ENCODE results near the gene TBC1D10A.

TBC1D10A gene

DNA sequence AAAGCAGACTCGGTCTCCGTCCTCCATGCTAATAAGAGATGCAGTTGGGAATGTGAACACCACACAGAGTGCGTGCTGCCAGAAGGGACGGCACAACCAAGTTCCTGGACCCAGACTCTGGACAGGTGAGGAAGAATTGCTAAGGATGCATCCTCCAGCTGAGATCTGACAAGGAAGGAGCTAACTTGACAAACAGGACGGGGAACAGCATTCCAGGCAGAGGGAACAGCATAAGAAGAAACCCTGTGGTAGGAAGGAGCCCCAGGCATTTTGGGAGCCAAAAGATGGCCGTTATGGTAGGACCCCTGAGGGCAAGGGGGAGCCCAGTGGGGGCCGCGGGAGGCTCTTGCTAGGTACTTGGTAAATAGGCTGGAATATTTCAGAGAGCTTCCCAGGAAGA, 66.1 kb downstream of the TBC1D10A start:
- H3K27me3 Mint-ChIP-seq = peaks cover 14% of the 10 kb centered on the region
- no peak overlapping the region for H3K27ac Mint-ChIP-seq
- no peak for ATAC-seq (ENCODE audit: low read depth)
- no peak overlapping the region for H3K4me3 Mint-ChIP-seq
- no peaks in the 10 kb centered on the region for H3K36me3 Mint-ChIP-seq
- no peaks in the 10 kb centered on the region for H3K9me3 Mint-ChIP-seq
- no peak for DNase-seq (ENCODE audit: low spot score in 2 of 2)
- H3K4me1 Mint-ChIP-seq = peaks cover 13% of the 10 kb centered on the region

DNA sequence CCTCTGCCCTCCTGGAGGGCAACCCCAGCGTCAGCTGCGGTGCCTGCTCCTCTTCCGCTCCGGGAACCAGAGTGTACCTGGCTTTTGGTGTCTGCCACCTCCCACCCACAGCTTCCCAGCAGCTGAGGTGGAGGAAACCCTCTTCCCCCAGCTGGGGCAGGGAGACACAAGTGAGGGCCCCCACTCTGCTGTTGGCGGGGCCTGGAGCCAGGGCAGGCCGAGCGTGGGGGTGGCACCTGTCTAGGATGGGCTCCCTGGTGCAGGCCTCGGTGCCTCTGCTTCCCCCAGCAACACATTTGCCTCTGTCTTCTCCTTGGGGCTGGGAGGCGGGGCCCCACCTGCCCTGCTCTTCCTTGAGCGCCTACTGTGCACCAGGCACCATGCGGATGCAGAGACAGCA, 66.5 kb downstream of the TBC1D10A start:
- no peak for DNase-seq (ENCODE audit: low spot score in 2 of 2)
- Mint-ChIP-seq H3K36me3 (no peaks in the 10 kb centered on the region), H3K9me3 (no peaks in the 10 kb centered on the region), H3K4me1 (peaks cover 11% of the 10 kb centered on the region), H3K4me3 (no peak overlapping the region), H3K27me3 (peaks cover 14% of the 10 kb centered on the region), H3K27ac (no peak overlapping the region)
- no peak for ATAC-seq (ENCODE audit: low read depth)

DNA sequence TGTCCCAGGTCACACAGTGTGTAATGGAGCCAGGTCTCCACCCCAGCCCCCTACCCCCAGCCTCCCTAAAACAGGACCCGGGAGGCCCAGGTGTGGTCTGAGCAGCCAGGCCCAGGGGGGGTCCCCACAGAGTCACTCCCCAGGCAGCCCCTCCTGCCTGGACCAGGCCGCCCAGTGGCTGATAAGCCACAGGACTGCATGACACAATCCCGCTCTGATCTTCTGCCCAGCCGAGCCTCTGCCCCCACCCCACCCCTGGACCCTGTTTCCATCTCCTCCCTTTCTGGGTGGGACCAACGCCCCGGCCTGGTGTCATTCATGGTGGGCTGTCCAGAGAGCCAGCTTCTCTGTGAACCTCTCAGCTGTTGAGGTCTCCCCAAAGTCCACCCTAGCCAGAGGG, 72.4 kb downstream of the TBC1D10A start:
- peaks cover 13% of the 10 kb centered on the region for H3K4me1 Mint-ChIP-seq
- no peak for ATAC-seq (ENCODE audit: low read depth)
- H3K4me3 Mint-ChIP-seq = no peak overlapping the region

DNA sequence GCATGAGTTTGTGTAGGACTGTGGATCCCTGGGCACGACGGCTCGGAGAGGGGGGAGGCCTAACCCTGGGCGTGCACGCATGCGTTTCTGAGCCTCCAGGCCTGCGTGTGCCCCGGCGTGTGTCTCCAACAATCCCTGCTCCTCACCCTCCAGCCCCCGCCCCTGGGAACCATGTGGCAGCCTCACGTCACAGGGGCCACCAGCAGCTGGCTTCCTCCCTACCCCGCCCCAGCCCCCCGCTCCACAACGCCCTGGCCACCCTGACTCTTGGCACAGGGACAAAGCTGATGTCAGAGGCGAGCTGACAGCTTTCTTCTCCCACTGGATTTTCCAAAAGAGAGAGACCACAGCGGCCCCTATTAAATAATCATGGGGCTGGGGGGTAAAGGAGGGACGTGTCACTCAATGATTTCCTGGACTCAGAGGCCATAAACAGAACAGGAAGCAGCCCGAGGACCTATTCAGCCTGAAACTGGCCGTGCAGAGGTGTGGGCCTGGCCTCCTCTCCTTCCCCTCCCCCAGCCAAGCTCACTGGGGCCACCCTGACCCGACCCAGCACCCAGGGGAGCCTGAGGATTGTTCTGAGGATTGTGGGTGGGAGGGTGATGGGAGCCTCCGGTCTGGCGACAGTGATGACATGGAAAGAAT, 73.4 kb downstream of the TBC1D10A start:
- no peak overlapping the region for H3K27ac Mint-ChIP-seq

More for the DNA sequence above, 72.4 kb downstream of the TBC1D10A start:
- Mint-ChIP-seq H3K9me3 (no peaks in the 10 kb centered on the region), H3K27ac (no peak overlapping the region), H3K36me3 (no peaks in the 10 kb centered on the region), H3K27me3 (peaks cover 6% of the 10 kb centered on the region)
- DNase-seq (ENCODE audit: low spot score in 2 of 2) = no peak

DNA sequence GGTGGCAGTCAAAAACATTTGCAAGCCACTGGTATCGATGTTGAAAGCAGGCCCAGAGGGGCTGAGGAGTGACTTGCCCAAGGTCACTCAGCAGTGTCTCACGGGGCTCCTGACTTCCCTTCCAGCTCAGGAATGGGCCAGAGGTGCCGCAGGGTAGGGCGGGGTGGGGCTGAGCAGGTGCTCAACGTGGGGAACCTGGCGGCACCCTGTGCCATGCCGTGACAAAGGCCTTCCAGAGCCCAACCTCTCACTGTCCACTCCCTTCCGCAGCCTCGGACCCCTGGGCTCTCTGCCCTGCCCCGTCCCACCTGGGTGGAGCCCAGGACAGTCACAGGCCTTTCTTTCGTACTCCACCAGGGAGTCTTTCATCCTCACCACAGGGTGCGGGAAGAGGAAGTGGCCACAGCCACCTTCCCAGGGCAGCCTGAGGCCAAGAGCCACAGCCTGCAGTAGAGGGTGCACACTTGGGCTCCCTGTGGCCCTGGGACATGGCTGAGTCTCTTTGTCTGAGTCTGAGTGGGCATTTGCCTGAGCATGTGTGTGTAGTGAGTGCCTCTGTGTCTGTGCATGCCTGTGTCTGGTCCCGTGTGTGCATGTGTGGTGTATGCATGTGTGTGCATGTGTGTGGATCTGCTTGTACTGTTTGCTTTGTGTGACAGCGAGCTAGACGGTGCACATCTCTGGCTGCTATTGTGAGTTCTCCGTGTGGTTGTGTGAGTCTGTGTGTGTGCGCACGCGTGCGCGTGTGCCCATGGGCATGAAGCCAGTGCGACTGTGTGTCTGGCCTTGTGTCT, 74.1 kb downstream of the TBC1D10A start:
- H3K4me1 Mint-ChIP-seq = peaks cover 11% of the 10 kb centered on the region
- H3K9me3 Mint-ChIP-seq = no peaks in the 10 kb centered on the region
- no peaks in the 10 kb centered on the region for H3K36me3 Mint-ChIP-seq
- DNase-seq (ENCODE audit: low spot score in 2 of 2) = no peak
- peaks cover 18% of the 10 kb centered on the region for H3K27me3 Mint-ChIP-seq
- ATAC-seq (ENCODE audit: low read depth) = no peak
- no peak overlapping the region for H3K27ac Mint-ChIP-seq
- H3K4me3 Mint-ChIP-seq = no peak overlapping the region

More for the DNA sequence above, 73.4 kb downstream of the TBC1D10A start:
- ATAC-seq (ENCODE audit: low read depth) (no peak), DNase-seq (ENCODE audit: low spot score in 2 of 2) (no peak)
- Mint-ChIP-seq H3K27me3 (peaks cover 12% of the 10 kb centered on the region), H3K36me3 (no peaks in the 10 kb centered on the region), H3K4me1 (peaks cover 13% of the 10 kb centered on the region), H3K4me3 (no peak overlapping the region), H3K9me3 (no peaks in the 10 kb centered on the region)

DNA sequence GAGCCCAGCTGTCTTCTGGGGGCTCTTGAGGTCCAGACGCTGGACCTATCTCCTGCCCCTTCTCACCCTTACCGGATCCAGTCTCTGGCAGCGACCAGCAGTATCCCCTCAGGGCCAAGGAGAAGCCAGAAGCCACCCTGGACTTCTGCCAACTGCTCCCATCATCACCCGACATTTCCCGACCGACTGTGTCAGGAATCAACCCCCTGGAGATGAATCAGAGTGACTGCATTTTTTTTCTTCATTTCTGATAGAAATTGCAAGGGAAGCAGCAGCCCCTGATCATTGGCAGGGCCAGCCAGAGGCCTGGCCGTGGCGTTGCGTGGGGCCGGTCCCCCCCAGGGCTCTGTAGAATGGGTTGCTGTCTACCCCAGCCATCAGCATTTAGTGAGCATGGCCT, 75.0 kb downstream of the TBC1D10A start:
- no peak overlapping the region for H3K27ac Mint-ChIP-seq

DNA sequence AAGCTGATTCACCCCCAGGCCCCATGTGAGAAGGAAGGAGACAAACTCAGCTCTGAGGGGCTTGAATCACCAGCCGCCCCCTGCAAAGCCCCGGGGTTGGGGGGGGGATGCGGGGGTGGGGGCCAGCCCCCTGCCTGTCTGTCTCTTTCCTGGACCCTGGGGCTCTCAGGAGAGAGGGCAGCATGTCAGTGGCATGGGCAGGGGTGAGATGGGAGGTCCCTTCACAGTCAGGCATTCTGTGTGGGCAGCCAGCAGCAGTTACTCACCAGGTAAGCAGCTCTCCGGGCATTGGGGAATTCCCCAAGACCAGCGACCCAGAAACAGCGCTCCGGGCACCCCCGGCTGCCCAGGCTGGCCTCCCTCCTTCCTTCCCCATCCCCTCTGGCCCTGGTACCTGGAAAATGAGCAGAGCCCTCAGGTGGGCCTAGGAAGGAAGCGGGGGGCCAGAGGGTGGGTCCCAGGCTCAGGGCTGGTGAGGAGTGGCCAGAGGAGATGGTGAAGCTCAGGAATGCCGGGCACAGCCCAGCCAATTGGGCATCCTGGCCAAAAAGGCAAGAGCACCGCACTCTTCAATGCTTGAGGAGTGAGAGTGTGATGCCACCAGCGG, 76.0 kb downstream of the TBC1D10A start:
- Mint-ChIP-seq H3K9me3 (no peaks in the 10 kb centered on the region), H3K4me1 (peaks cover 9% of the 10 kb centered on the region), H3K4me3 (no peak overlapping the region), H3K27ac (no peak overlapping the region), H3K36me3 (no peaks in the 10 kb centered on the region), H3K27me3 (peaks cover 21% of the 10 kb centered on the region)
- ATAC-seq (ENCODE audit: low read depth) (no peak), DNase-seq (ENCODE audit: low spot score in 2 of 2) (no peak)

More for the DNA sequence above, 75.0 kb downstream of the TBC1D10A start:
- Mint-ChIP-seq H3K4me3 (no peak overlapping the region), H3K36me3 (no peaks in the 10 kb centered on the region), H3K9me3 (no peaks in the 10 kb centered on the region), H3K27me3 (peaks cover 18% of the 10 kb centered on the region), H3K4me1 (peaks cover 11% of the 10 kb centered on the region)
- no peak for DNase-seq (ENCODE audit: low spot score in 2 of 2)
- ATAC-seq (ENCODE audit: low read depth) = no peak

DNA sequence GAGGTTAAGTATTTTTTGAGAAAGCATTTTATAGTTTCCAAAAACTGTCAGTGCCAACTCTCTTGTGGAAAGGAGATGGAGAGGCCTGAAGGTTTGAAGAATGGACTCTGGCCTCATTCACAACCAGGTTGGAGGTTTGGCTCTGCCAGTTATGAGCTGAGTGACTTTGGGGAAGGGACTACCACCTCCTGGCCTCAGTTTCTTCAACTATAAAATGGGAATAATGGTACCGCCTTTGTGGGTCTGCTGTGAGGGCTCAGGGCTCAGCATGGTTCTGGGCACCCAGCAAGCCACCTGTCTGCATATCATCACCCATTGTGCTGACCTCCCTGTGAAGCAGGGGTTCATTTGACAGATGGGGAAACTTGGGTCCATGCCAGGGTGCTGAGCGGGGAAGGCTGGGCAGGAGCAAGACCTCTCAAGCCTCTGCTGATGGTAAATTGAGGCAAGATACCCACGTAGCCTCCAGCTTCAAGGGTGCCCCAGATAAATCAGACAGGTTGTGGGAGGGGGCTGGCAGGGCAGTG, 76.6 kb downstream of the TBC1D10A start:
- Mint-ChIP-seq H3K36me3 (no peaks in the 10 kb centered on the region), H3K4me1 (peaks cover 13% of the 10 kb centered on the region), H3K27me3 (peaks cover 25% of the 10 kb centered on the region), H3K9me3 (no peaks in the 10 kb centered on the region), H3K4me3 (no peak overlapping the region), H3K27ac (no peak overlapping the region)
- DNase-seq (ENCODE audit: low spot score in 2 of 2) (no peak), ATAC-seq (ENCODE audit: low read depth) (no peak)

DNA sequence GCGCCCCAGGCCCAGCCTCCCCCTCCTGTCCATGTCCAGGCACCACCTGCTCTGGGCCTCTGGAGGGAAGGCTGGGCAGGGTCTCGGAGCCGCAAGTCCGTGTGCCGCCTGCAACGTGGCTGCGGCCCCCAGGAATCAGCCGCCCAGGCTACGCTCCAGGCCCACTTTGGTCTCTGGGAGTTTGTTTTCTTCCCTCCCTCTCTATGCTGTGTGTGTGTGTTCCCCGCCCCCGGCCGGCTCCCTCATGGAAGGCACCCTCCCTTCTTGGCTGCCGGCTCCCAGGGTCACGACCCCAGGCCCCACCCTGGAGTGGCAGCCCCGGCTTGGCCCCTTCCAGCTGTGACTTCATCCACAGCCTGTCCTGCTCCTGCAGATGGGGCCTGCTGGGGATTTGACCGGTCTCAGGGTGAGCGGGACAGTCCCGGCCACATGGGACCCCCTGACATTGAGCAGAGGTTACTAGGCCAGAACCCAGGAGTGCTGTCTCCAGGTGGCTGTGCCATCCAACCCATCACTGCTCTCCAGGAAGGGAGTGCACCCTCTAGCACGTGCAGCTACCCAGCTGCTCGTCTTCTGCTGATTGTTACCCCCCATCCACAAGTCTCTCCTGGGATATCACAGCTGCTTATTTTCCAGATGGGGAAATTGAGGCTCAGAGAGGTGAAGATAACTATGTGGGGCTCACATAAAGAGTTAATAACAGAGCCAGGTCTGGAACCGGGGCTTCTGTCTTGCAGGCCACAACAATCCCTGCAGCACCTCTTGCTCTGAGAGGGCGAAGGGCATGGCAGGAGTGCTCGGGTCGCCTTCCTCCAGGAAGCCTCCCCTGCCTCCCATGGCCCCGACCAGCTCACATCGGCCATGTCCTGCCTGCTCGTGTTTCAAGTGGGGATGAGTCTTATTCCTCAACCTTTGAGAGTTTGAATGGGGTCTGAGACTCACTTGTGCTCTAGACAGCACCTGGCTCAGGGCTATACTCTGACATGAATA, 77.4 kb downstream of the TBC1D10A start:
- Mint-ChIP-seq H3K4me3 (no peak overlapping the region), H3K9me3 (no peaks in the 10 kb centered on the region), H3K4me1 (peaks cover 13% of the 10 kb centered on the region), H3K27me3 (peaks cover 25% of the 10 kb centered on the region), H3K36me3 (no peaks in the 10 kb centered on the region), H3K27ac (no peak overlapping the region)
- ATAC-seq (ENCODE audit: low read depth) (no peak), DNase-seq (ENCODE audit: low spot score in 2 of 2) (no peak)

DNA sequence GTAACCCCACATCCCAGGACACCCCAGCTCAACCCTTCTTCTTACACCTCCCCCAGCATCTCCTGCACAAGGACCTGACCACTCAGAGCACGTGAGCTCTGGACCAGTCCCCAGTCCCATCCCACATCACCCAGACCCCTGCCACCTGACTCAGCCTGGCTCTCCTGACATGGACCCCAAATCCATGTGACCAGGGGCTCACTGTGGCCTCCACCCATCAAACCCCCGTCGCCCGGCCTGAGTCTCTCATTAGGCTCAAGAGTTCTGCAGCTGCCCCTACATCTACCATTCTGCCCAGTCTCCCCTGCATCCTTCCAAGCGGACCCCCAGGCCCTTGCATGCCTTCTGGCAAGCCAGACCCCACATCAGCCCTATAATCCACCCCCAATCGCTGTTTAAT, 78.3 kb downstream of the TBC1D10A start:
- H3K4me1 Mint-ChIP-seq = peaks cover 13% of the 10 kb centered on the region

DNA sequence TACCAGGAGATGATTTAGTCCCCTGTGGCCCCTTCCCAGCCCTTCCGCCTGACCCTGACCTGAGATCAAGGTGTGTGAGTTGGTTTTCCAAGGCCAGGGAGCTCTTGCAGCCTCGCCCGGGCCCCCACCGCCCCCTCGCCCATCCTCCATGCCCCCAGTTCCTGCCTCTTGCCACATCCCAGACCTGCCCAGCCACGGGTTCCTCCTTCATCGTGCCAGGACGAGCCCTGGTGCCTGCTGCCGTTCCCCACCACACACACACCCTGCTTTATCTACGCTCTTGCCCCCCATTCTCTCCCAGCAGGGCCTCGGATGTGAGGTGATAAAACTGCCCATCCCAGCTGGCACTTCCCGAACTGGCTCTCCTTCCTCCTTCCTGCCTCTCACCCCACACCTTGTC, 78.8 kb downstream of the TBC1D10A start:
- no peak overlapping the region for H3K27ac Mint-ChIP-seq

More for the DNA sequence above, 78.3 kb downstream of the TBC1D10A start:
- no peak for DNase-seq (ENCODE audit: low spot score in 2 of 2)
- H3K9me3 Mint-ChIP-seq = no peaks in the 10 kb centered on the region
- no peaks in the 10 kb centered on the region for H3K36me3 Mint-ChIP-seq
- no peak overlapping the region for H3K4me3 Mint-ChIP-seq
- H3K27ac Mint-ChIP-seq = no peak overlapping the region
- ATAC-seq (ENCODE audit: low read depth) = no peak
- H3K27me3 Mint-ChIP-seq = peaks cover 25% of the 10 kb centered on the region

DNA sequence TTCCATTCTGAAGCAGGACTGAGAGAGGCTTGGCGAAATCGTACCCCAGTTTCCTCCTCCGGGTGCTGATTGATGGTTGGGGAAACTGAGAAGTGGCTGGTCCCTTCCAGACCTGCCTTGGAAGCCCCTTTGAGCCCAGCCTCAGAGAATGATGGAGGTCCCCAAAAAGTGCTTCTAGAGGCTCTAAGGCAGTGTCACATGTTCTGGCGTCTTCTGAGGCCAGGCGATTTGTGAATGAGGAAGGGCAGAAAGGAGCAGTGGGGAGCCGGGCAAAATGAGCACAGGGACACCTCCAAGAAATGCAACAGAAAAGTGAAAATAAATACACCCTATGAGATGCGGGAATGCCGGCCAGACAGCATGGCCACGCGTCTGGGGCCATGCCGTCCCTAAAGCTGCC, 79.2 kb downstream of the TBC1D10A start:
- DNase-seq (ENCODE audit: low spot score in 2 of 2) = no peak
- Mint-ChIP-seq H3K27me3 (peaks cover 23% of the 10 kb centered on the region), H3K4me3 (no peak overlapping the region), H3K4me1 (peaks cover 8% of the 10 kb centered on the region), H3K36me3 (no peaks in the 10 kb centered on the region), H3K9me3 (no peaks in the 10 kb centered on the region), H3K27ac (no peak overlapping the region)
- ATAC-seq (ENCODE audit: low read depth) = no peak

More for the DNA sequence above, 78.8 kb downstream of the TBC1D10A start:
- ATAC-seq (ENCODE audit: low read depth) = no peak
- Mint-ChIP-seq H3K36me3 (no peaks in the 10 kb centered on the region), H3K9me3 (no peaks in the 10 kb centered on the region), H3K4me3 (no peak overlapping the region), H3K4me1 (peaks cover 12% of the 10 kb centered on the region), H3K27me3 (peaks cover 25% of the 10 kb centered on the region)
- DNase-seq (ENCODE audit: low spot score in 2 of 2) = no peak

DNA sequence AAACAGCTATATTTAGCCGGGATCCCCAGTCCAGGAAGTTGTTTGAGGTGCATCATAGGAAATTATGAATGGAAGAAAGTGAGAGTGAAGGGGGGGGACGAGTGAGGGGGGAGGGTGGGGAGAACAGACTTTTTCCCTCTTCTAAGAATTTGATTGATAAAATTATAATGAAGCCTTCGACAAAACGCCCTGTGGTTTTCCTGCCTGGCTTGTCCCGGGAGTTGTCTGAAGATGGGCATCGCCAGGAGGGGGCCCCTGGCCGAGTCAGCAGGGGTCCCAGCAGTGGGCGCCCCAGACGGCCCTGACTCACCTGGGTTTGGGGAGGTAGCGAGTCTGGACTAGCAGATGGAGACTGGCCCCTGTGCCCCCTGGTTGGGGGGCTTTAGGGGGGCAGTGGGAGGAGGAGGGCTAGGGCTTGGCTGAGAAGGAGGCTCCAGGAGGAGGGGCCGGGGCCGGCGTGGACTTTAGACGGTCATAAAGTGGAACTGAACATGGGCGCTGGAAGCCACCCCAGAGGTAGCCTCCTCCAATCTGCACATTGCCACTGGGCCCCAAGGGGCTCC, 79.8 kb downstream of the TBC1D10A start:
- Mint-ChIP-seq H3K4me3 (peak overlapping the region; percentile 37), H3K27ac (no peak overlapping the region), H3K4me1 (peaks cover 7% of the 10 kb centered on the region), H3K27me3 (peaks cover 23% of the 10 kb centered on the region), H3K36me3 (no peaks in the 10 kb centered on the region), H3K9me3 (no peaks in the 10 kb centered on the region)
- ATAC-seq (ENCODE audit: low read depth) = no peak
- no peak for DNase-seq (ENCODE audit: low spot score in 2 of 2)

All from memory B cell (primary cell).